PC-3 (cell line): ENCODE measurements around the gene KCNJ15. TPM values are rescaled to one million over a fixed set of nuclear protein-coding genes. Genes with fewer than 3 reads are reported as not detected.

Source experiments
- ATAC-seq: fragments of 200-7000 bp; cut with Tn5 transposase; 2 replicates; pipeline ENCODE4 v1.9.1; 2020; ENCODE audit warnings: mild to moderate bottlenecking, moderate library complexity
- BruUV-seq: library from RNA; stranded (reverse); fragments of 400-500 nt; replicated peaks from 2 replicates; lab custom pipeline; 2021; lab: Mats Ljungman, UMichigan
- CTCF ChIA-PET: fragments of 300-600 bp; sonication (Branson Sonifier 250); formaldehyde crosslinking; loops from one replicate; lab custom pipeline; 2022; ENCODE audit warnings: antibody characterized with exemption; lab: Charles Lee
- POLR2A ChIA-PET: fragments of 300-600 bp; sonication (Branson Sonifier 250); formaldehyde crosslinking; loops from one replicate; lab custom pipeline; 2022; ENCODE audit warnings: antibody characterized with exemption; ENCODE audit not compliant: unreplicated experiment; lab: Charles Lee
- DNase-seq: peaks from one replicate; pipeline ENCODE4 v3.0.0-alpha.2; 2015
- H2AFZ ChIP-seq: fragments of 300-600 bp; sonication (generic); 2 replicates; pipeline ENCODE4 v1.6.0; 2016; ENCODE audit warnings: antibody characterized with exemption, low read length
- H3F3A ChIP-seq: fragments of 300-600 bp; sonication (generic); one replicate; pipeline ENCODE4 v1.6.0; 2017; ENCODE audit warnings: antibody characterized with exemption, low read length, control low read depth, mild to moderate bottlenecking; ENCODE audit not compliant: unreplicated experiment
- H3K27ac ChIP-seq: fragments of 300-600 bp; sonication (generic); 2 replicates; pipeline ENCODE4 v1.5.1; 2016; ENCODE audit warnings: mild to moderate bottlenecking, low read length
- H3K27me3 ChIP-seq: fragments of 300-600 bp; sonication (generic); 2 replicates; pipeline ENCODE4 v1.6.1; 2016; ENCODE audit warnings: low read length, mixed read lengths
- H3K36me3 ChIP-seq: fragments of 300-600 bp; sonication (generic); 2 replicates; pipeline ENCODE4 v1.6.1; 2016; ENCODE audit warnings: low read depth, mixed run types, low read length, mixed read lengths
- H3K4me1 ChIP-seq: fragments of 300-600 bp; sonication (generic); 2 replicates; pipeline ENCODE4 v1.5.1; 2016; ENCODE audit warnings: low read length; ENCODE audit not compliant: insufficient read depth
- H3K4me2 ChIP-seq: fragments of 300-600 bp; sonication (generic); 2 replicates; pipeline ENCODE4 v1.6.0; 2016; ENCODE audit warnings: low read length
- H3K4me3 ChIP-seq: fragments of 300-600 bp; sonication (generic); 2 replicates; pipeline ENCODE4 v1.5.1; 2016; ENCODE audit warnings: mild to moderate bottlenecking, low read length, mixed read lengths
- H3K79me2 ChIP-seq: fragments of 300-600 bp; sonication (generic); 2 replicates; pipeline ENCODE4 v1.6.1; 2017; ENCODE audit warnings: low read length, mixed read lengths
- H3K9ac ChIP-seq: fragments of 300-600 bp; sonication (generic); 2 replicates; pipeline ENCODE4 v1.6.0; 2016; ENCODE audit warnings: mild to moderate bottlenecking, low read length
- H3K9me2 ChIP-seq: fragments of 300-600 bp; sonication (generic); replicated peaks from 2 replicates; pipeline ENCODE4 v1.6.1; 2016; ENCODE audit warnings: mixed run types, low read length, mixed read lengths
- H3K9me3 ChIP-seq: fragments of 300-600 bp; sonication (generic); 2 replicates; pipeline ENCODE4 v1.6.1; 2016; ENCODE audit warnings: low read length, mixed read lengths
- H4K20me1 ChIP-seq: fragments of 300-600 bp; sonication (generic); 2 replicates; pipeline ENCODE4 v1.6.1; 2016; ENCODE audit warnings: low read length, mixed read lengths
- CTCF ChIP-seq: fragments of 300-600 bp; sonication (generic); conservative IDR thresholded peaks from 2 replicates; pipeline ENCODE4 v1.5.1; 2017; ENCODE audit warnings: antibody characterized with exemption, low read depth, mild to moderate bottlenecking, low read length
- EZH2 ChIP-seq: fragments of 300-600 bp; sonication (generic); IDR thresholded peaks from one replicate; pipeline ENCODE4 v1.6.1; 2017; ENCODE audit warnings: antibody characterized with exemption, mild to moderate bottlenecking, low read length; ENCODE audit not compliant: unreplicated experiment
- EZH2phosphoT487 ChIP-seq: fragments of 300-600 bp; sonication (generic); IDR thresholded peaks from 2 replicates; pipeline ENCODE4 v1.6.1; 2018; ENCODE audit warnings: mild to moderate bottlenecking, antibody characterized with exemption, low read length, borderline replicate concordance
- intact Hi-C: fragments of 100-400 bp; cut with micrococcal nuclease; formaldehyde crosslinking; loops from 2 replicates; pipeline ENCODE4 v1.9.0; 2023
- total RNA-seq: library from RNA; depleted of rRNA; stranded (reverse); fragments of >200 nt; gene quantifications from 2 replicates; pipeline ENCODE4 v1.2.3, GENCODE V29; 2014

KCNJ15 gene
- total RNA-seq, 1 experiment from 2014 or later = 0.26 TPM

GRCh38 chr21:38319781-38320180, 63.0 kb downstream of the KCNJ15 start:
- CTCF ChIA-PET = no interaction called here
- ATAC-seq (no peak), DNase-seq (no peak)
- no peaks in the 10 kb centered on the region for H3K79me2 ChIP-seq
- H3K9me2 ChIP-seq = no peaks in the 10 kb centered on the region
- POLR2A ChIA-PET = no interaction called here
- no peak overlapping the region for H3K4me3 ChIP-seq
- H3K9ac ChIP-seq = no peak overlapping the region
- H3K9me3 ChIP-seq = no peaks in the 10 kb centered on the region; the same call in 1 of the 2 replicates
- BruUV-seq = no TSS peak
- no peaks in the 10 kb centered on the region for H4K20me1 ChIP-seq
- H3K36me3 ChIP-seq = no peaks in the 10 kb centered on the region; the same call in 1 of the 2 replicates
- H3F3A ChIP-seq = peaks cover 8% of the 10 kb centered on the region
- peaks cover 20% of the 10 kb centered on the region for H3K4me1 ChIP-seq
- TF ChIP-seq EZH2phosphoT487 = no peak
- TF ChIP-seq EZH2 = no peak
- no peak for TF ChIP-seq CTCF
- intact Hi-C loops = no loop called here
- no peak overlapping the region for H3K4me2 ChIP-seq
- H3K27me3 ChIP-seq = no peaks in the 10 kb centered on the region
- no peak overlapping the region for H2AFZ ChIP-seq
- H3K27ac ChIP-seq = no peak overlapping the region

- Histone ChIP-seq H3K79me2 (no peaks in the 10 kb centered on the region), H2AFZ (no peak overlapping the region), H3K27me3 (no peaks in the 10 kb centered on the region), H3K9ac (no peak overlapping the region), H3K27ac (no peak overlapping the region), H3K4me3 (no peak overlapping the region), H3K4me2 (no peak overlapping the region), H3K4me1 (peaks cover 28% of the 10 kb centered on the region), H3F3A (peaks cover 8% of the 10 kb centered on the region), H3K36me3 (no peaks in the 10 kb centered on the region; the same call in 1 of the 2 replicates), H3K9me2 (no peaks in the 10 kb centered on the region), H4K20me1 (no peaks in the 10 kb centered on the region), H3K9me3 (no peaks in the 10 kb centered on the region; the same call in 1 of the 2 replicates)
- intact Hi-C loops = no loop called here
- BruUV-seq = no TSS peak
- ATAC-seq (no peak), DNase-seq (no peak)
- POLR2A ChIA-PET = no interaction called here
- TF ChIP-seq CTCF = no peak
- CTCF ChIA-PET = no interaction called here
Observed at GRCh38 chr21:38321568-38321967, 64.8 kb downstream of the KCNJ15 start.

- CTCF ChIA-PET = no interaction called here
- H2AFZ ChIP-seq = no peak overlapping the region
- no peaks in the 10 kb centered on the region; the same call in 1 of the 2 replicates for H3K9me3 ChIP-seq
- H3K36me3 ChIP-seq = no peaks in the 10 kb centered on the region; the same call in 1 of the 2 replicates
- TF ChIP-seq EZH2 (no peak), CTCF (no peak), EZH2phosphoT487 (no peak)
- H4K20me1 ChIP-seq = no peaks in the 10 kb centered on the region
- H3K9ac ChIP-seq = peak overlapping the region; percentile 63; the same call in 1 of the 2 replicates
- POLR2A ChIA-PET = no interaction called here
- no TSS peak for BruUV-seq
- H3K79me2 ChIP-seq = no peaks in the 10 kb centered on the region
- no peaks in the 10 kb centered on the region for H3K27me3 ChIP-seq
- ATAC-seq (no peak), DNase-seq (no peak)
- intact Hi-C loops = loop anchor here (2.0 kb wide), 1 partner anchor 20 kb away; no protein-coding TSS in a partner anchor
- H3K27ac ChIP-seq = peak overlapping the region; percentile 99
- peaks cover 8% of the 10 kb centered on the region for H3F3A ChIP-seq
- H3K9me2 ChIP-seq = no peaks in the 10 kb centered on the region
- peaks cover 28% of the 10 kb centered on the region for H3K4me1 ChIP-seq
- H3K4me2 ChIP-seq = no peak overlapping the region
- H3K4me3 ChIP-seq = no peak overlapping the region
Observed at GRCh38 chr21:38322311-38322950, 65.6 kb downstream of the KCNJ15 start.
